ENCODE measurements around the gene SSX2IP.

SSX2IP gene

DNA sequence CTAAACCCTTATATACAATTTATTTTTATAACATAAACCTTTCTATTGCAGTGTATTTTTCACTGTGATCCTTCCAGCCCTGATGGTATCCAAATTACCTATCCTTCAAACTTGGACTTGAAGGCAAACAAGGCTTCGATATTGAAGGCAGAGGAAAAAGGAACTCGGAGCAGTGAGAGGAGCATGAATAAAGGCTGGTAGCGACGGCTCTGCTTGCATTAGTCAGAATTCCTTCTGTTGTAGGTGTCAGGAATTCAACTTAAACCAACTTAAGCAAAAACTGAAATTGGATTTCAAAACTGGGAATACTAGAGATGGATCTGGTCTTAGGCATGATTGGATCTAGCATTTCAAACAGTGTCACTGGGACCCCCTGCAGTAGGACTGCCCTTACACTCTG lies 17.8 kb upstream of the SSX2IP start:
- DNase-seq (ENCODE audit: low read depth): no peak

DNA sequence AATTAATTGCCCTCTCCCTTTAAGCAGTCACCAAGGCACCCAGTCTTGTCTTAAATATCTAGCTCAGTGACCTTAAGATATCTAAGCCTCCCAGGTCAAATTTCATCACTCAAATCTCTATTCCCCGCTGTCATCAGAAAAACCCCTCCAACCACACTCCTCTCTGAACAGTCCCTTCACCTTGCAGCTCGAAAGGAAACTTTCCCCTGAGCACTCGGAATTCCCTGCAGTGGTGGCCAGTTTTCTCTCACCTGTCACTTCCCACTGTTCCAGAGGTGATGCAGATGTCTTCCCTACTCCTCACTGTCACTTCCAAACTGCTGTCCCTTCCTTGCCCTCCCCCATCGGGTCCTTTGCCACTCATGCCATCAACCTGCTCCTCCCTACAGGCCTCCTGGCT lies 15.3 kb upstream of the SSX2IP start:
- no peak for DNase-seq (ENCODE audit: low read depth)

DNA sequence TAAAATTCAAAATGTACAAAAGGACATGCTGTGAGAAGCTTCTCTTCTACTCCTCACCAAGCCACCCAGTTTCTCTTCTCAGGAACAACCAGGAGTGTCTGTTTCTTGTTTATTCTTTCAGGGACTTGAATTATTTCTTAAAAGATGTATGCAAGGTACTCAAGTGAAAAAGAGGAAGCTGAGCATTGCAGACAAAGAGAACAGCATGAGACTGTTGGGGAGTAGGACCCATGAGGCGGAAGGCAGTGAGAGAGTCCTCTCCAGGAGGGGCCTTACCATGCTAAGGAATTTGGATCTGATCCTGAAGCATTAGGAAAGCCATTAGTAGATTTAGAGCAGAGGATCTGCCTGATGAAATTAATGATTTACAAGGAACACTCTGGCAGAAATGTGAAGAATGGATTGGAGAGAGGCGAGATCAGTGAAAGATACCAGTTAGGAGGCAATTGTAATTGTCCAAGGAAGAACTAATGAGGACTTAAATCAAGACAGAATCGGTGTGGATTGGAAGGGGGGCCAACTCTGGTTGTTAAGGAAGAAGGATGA lies 14.7 kb upstream of the SSX2IP start:
- no peak for DNase-seq (ENCODE audit: low read depth)

DNA sequence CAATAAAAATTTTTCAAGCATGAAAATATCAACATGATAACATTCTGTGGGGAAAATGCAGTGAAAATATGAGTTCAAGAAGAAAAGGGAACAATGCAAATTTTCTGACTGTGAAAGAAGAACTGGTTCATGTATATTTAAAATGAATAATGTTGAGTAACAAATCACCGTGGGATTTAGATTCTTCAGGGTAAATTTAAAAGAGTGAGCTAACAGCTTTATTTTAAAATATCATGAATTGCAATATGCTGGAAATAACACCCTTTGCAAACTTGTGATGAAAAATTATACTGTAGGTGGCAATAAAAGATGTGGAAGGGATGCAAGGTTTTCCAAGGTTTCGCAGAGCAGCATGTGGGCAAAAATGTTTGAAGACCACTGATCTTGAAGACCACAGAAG lies 13.2 kb upstream of the SSX2IP start:
- DNase-seq (ENCODE audit: low read depth): no peak

DNA sequence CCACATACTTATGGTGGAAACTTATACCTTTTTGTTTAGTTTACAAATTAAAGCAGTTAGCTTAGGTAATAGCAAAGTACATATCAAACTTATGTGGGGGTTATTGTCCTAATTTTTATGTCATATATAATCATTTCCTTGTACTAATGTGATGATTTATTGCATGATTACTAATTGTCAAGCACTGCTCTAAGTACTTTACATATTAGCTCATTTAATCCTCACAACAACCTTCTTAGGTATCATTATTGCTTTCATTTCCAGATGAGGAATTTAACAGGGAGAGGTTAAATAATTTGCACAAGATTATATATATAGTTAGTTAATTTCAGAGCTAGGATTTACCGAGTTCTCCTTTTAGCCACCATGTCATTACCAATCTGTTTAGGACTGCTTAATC lies 11.9 kb upstream of the SSX2IP start:
- DNase-seq (ENCODE audit: low read depth): no peak

DNA sequence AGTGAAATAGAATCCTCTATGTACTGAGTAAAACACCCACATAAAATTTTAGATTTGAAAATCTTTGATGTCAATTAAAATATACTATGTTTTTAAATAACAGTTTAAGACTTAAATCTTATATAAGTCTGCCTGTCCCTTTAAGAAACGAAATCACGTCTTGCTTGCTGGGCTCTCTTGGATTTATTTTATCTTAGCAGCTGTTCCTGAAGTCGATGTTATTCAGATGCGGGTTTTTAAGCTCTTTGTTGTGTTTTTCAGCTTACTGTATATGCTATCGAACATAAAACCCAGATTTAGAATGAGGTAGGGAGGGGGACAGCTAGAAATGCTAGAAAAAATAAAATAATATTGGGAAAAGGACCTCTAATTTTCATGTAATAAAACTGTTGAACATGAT lies 11.1 kb upstream of the SSX2IP start:
- DNase-seq (ENCODE audit: low read depth): no peak

DNA sequence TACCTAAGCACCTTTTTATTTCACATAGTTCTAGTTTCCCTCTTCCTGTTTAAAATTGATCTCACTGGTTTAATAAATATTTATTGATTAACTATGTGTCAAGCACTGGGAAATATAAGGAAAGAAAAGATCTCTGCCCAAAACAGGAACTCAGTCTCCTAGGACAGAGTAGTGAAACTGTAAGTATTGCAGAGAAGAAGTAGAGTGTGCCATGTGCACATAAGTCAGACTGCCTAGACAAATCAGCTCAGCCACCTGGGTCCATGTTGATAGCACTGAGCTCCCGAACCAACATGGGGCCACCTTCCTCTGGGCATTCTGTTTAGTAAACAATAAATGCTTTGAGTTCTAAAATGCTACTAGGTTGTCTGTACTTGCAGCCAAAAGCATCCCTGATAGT lies 9.8 kb upstream of the SSX2IP start:
- DNase-seq (ENCODE audit: low read depth): no peak

DNA sequence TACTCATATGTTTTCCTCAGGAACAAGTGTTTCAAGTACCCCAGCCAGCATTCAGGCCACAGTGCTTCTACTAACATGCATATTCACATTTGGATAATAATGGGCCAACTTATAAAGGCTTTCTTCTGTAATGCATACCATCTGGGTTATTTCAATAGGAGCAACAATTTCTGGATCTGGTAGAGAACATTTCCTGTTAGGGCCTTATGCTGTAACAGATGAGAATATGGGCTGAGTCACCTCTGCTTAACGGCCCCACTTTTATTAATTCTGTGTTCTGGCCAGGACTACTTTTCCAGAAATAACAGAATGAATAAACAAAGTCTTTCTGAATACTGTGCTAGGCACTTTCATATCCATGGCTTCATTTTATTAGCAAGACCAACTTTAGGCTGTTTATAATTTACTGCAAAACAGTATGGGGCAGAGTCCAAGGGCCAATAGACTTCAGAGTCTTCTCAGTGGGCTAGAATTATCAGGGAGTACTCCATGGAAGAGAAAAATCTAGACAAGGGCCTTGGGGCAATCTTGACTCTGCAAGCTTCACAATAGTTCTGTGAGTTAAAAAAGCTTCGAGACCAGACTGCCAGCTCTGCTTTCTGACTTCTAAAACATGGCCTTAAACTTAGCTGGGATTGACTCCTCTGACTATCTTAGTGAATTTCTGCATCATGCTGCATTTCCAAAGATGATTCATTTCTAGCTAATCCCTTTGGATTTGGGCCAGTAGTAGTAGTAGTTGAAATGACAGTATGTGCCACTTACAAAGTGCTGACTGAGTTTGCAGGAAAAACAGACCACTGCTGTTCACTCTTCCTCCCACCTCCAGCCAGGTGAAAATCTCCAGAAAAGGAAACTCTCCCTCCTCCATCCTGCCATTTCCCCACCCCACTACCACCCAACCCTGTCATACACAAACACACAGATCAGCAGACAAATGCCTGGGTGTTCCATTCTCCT lies 8.2 kb upstream of the SSX2IP start:
- DNase-seq (ENCODE audit: low read depth): peak; percentile 78

DNA sequence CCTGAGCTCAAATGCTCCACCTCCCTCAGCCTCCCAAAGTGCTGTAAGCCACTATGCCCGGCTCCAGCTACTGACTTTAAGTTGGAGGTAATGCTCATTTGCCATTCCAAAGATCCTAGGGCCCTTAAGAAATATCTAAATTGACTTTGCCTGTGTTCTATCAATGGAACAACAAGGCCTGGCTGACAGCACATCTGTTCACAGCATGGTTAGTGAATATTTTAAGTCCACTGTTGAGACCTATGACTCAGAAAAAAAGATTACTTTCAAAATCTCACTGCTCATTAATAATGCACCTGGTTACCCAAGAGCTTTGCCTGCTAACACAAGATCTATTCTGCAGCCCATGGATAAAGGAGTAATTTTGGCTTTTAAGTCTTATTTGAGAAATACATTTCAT lies 3.5 kb upstream of the SSX2IP start:
- no peak for DNase-seq (ENCODE audit: low read depth)

DNA sequence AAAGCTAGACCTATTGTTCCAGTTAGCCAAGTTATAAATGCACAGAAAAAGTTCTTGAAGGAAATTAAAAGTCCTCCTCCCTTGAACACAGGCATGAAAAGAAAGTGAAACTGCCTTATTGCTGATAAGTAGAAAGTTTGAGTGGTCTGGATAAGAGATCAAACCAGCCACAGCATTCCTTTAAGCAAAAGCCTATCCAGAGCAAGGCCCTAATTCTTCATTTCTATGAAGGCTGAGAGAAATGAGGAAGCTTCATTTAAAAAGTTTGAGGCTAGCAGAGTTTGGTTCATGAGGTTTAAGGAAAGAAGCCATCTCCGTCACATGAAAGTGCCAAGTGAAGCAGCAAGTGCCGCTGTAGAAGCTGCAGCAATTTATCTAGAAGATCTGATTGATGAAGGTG lies 2.7 kb upstream of the SSX2IP start:
- DNase-seq (ENCODE audit: low read depth): no peak

DNA sequence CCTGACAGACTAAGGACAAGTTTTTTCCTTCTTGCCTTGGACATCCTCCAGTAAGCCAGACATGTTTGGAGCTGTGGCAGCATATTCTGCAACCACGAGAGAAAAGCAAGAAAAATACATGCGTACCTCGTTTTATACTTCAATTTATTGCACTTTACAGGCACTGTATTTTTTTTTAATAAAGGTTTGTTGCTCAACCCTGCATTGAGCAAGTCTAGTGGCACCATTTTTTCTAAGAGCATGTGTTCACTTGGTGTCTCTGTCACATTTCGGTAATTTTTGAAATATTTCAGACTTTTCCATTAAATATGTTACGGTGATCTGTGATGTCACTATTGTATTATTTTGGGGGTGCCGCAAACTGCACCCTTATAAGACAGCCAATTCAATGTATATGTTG lies 2.1 kb upstream of the SSX2IP start:
- no peak for DNase-seq (ENCODE audit: low read depth)

DNA sequence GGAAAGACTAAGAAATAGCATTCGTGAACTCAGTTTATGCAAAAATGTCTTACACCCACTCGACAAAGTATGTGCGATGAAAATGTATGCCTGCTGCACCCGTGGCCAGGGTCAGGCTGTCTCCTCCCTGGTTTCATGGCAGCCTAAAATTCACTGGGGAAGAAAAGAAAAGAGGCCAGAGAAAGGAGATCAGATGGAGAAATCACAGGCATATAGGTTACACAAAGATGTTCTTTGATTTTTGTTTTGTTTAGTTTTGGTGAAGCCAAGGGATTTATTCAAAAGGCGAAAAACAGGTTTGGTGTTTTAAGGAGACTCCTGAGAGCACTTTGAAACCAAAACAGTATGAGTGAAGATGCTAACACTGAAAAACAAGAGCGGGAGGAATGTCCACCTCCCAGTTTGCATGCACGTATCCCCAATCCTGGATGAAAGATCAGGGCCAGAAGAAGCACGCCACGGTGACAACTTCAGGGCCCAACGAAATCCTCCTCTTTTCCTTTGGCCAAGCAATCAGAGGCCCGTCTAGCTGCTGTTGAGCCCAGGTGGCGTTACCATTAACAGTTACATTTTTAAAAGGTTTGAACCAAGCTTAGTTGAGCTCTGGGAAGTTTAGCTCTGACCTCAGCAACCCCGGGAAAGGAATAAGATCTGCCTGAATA lies 992 bp upstream of the SSX2IP start:
- DNase-seq (ENCODE audit: low read depth): no peak

DNA sequence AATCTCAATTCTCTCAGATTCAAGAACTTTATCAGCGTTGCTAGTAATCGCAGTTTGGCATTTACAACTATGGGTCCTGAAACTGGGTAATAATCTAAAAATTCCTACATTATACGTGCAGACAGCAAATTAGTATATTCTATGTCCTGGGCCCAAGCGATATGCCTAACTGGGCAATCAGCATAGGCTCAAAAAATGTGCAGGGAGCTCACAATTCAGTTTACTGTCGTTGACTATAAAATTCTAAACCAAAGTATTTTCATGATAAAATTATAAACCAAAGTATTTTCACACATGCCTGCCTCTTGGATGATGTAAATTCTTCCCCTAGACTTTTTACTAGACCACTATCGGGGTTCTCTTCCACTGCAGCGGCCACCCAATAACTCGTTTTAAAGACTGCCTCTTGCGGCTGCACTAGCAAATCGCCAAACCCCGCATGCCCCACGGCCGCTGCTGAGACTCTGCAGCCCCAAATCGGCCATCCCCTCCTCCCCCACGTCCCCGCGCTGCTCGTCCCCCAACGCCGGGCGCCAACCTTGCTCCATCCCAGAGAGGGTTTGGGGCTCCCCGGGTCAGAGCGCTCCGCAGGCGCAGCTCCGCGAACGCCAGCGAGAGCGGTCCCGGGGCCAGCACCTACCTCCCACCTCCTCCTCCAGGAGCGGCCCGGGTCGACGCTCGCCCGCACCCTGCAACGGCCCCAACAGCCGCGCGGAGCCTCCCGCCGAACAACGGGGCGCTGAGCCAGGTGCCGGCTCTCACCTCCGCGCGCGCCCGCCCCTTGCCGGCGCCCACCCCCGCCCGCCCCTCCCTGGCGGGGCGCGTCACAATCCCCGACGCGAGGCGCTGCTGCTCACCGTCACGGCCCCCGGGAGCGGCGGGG lies 506 bp downstream of the SSX2IP start:
- no peak for DNase-seq (ENCODE audit: low read depth)

DNA sequence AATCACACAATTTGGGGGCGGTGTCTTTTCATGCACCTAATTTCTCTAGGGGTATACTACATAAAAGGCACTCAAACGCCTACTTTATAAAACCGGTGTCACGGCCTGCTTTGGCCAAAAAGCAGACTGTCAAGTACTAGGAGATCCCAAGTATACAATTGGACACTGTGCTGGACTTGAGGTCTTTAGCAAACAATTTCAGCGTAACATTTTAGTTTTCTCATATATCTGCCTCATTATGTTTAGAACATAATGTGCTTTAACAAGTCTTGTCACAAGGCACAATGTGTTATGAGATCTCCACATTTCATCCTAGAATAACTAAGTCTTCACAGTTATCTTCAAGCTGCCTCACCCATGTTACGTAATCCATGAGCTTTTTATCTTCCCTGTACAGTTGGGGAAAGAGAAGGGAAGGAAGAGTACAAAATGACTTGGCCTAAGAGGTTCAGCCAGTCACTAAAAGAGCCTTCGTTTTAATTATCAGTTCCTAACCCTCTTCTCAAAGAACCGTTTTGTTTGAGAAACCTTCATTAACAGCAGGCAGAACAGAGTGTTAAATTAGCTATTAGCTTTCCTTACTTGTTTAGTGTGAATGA lies 1.7 kb downstream of the SSX2IP start:
- no peak for DNase-seq (ENCODE audit: low read depth)

DNA sequence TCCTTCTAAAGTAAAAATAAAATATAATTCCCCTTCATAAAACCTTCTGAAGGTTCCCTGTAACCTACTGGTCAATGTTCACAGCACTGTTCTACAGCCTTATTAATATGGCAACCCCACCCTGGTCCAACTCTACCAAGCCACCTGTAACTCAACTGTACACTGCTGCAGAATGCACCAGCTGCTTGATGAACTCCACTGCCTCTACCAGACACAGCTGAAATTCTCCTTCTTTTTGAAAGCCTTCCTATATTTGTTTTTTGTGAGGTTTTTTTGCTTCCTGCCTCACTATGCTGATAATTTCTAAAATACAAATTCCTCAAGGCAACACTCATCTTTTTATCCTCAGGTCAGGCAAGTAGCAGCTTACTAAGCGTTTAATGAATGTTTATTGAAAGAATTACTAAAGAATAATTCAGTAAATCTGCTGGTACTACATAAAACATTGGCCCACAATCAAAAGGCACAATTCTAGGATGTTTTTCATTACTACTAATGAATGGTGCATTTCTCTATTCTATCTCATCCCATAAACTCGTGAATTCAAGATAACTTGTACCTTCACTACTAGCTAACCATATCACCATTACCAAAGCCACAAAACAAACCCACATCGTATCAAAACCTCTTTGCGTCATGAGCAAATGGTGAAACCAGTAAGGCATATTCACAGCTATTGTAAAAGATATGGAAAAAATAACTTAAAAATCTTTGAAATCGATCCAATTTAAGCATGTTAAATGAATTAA lies 2.4 kb downstream of the SSX2IP start:
- peak; percentile 34 for DNase-seq (ENCODE audit: low read depth)

DNA sequence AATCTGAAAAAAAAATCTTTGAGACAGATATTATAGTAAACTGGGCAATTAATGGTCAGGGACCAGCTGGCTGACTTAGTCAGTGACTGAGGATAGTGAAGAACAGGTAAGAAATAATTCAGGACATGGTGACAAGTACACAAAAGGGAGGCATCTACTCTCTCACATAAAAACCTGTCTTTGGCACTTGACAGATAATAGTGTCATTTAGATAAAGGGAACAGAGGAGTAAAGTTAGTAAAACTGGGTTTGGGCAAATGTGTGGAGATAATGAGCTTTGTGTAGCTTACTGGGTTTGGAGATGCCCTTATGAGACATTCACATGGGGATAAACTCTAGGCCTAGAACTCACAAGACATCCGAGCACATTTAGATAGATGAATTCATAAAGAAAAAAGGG lies 4.0 kb downstream of the SSX2IP start:
- DNase-seq (ENCODE audit: low read depth): no peak

DNA sequence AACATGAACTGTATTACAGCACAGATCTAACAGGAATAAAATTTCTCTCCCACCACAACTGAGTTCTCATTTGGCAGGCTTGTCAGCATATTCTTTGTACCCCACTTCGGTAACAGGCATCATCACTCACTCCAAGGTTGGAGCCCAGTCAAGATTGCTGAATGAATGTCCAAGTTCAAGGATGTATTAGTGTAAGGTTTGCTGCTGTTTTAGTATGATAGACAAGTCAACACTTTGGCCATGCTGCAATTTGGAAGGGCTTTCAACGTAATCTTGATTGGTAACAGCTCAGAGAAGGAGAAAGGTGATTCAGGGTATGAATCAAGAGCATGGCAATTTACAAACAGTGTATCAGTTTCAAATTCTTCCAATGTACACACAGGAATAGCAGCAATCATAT lies 6.8 kb downstream of the SSX2IP start:
- DNase-seq (ENCODE audit: low read depth): no peak

DNA sequence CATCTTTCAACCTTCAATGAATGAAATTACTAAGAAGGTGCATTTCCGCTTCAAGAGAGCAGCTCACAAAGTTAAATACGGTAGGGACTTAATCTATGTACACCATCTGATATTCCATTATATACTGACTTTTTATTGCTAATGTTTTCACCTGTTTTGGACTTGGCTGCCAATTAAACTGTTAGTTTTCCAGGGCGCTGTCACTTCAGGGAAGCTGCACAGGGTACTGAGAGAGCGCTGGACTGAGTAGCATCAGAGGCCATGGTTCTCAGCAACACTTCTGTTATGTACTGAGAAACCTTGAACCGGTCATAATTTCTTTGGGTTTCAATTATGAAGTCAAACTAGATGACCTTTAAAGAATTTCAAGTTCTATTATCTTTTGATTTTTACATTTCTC lies 8.2 kb downstream of the SSX2IP start:
- no peak for DNase-seq (ENCODE audit: low read depth)

DNA sequence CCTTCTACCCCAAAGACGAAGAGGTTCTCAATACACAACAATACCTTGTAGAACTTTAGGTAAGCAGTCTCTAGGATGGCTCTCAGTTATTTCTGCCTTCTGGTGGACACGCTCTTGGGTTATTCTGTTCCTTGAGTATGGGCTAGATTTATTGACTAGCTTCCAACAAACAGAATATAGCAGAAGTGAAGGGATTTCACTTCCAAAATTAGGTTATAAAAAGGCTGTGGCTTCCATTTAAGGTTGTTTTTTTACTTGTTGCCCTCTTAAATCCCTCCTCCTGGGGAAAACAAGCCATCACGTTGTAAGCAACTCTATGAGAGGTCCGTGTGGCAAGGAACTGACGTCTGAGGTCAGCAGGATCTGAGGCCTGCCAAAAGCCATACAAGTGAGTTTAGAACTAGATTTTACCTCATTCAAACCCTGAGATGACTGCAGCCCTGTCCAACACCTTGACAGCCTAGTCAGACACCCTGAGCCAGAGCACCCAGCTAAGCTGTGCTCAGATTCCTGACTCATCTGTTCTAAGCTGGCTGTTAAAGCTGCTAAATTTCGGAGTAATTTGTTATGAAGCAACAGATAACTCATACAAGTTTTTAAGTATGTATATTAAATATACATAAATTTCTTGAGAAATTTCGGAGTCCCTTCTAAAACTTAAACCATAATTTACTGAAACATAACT lies 12.7 kb downstream of the SSX2IP start:
- DNase-seq (ENCODE audit: low read depth): no peak

DNA sequence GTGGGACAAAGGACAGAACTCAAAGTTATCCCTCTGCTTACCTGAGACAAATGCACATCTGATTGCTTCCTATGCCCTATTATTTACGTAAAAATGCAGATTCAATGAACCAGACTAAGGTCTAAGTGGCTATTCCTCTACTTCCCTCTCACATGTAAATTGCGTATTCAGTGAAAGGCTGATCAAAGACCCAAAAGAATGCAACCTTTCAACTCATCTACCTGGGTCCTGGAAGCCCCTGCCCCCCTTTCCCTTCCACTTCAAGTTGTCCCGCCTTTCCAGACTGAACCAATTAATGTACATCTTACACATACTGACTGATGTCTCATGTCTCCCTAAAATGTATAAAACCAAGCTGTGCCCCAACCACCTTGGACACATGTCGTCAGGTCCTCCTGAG lies 14.6 kb downstream of the SSX2IP start:
- no peak for DNase-seq (ENCODE audit: low read depth)

DNA sequence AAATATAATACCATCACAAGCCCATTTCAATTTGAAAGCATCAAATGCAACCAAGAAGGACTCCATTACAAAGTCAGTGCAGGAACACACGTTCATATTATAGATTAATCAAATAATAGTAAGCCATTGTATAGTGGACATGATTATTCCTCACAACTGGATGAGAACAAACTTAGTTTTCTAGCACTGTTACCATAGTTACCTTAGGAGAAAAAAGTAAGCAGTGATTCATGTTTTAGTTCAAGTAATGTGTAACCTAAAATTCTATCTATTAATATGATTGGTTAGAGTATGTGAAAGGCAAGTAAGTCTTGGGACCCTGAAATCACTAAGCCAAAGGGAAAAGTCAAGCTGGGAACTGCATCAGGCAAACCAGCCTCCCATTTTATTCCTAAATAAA lies 15.2 kb downstream of the SSX2IP start:
- DNase-seq (ENCODE audit: low read depth): no peak
